ENCODE measurements around the gene MECP2.

The MECP2 gene

GRCh38 chrX:153999359-154000037, 98.0 kb downstream of the MECP2 start:
- TF ChIP-seq REST (IDR thresholded peaks at IDR 0.05; ENCODE audit: insufficient read depth in 1 of 2, low read depth in 2 of 2, low read length in 2 of 2) (no peak), SIN3A (IDR thresholded peaks at IDR 0.05; ENCODE audit: borderline replicate concordance, insufficient read depth, low read length) (no peak), TAF1 (IDR thresholded peaks at IDR 0.05; ENCODE audit: borderline replicate concordance, insufficient read depth, low read length) (no peak), FOXP2 (optimal IDR thresholded peaks at IDR 0.05; ENCODE audit: borderline replicate concordance, extremely low read depth, extremely low read length, insufficient read depth) (no peak), POLR2AphosphoS5 (IDR thresholded peaks at IDR 0.05; ENCODE audit: low read depth, low read length) (no peak)

- TF ChIP-seq POLR2AphosphoS5 (IDR thresholded peaks at IDR 0.05; ENCODE audit: low read depth, low read length) (no peak), REST (IDR thresholded peaks at IDR 0.05; ENCODE audit: insufficient read depth in 1 of 2, low read depth in 2 of 2, low read length in 2 of 2) (no peak), SIN3A (IDR thresholded peaks at IDR 0.05; ENCODE audit: borderline replicate concordance, insufficient read depth, low read length) (no peak), FOXP2 (optimal IDR thresholded peaks at IDR 0.05; ENCODE audit: borderline replicate concordance, extremely low read depth, extremely low read length, insufficient read depth) (no peak), TAF1 (IDR thresholded peaks at IDR 0.05; ENCODE audit: borderline replicate concordance, insufficient read depth, low read length) (no peak)
Observed at GRCh38 chrX:153995504-153995903, 102.0 kb downstream of the MECP2 start.

DNA sequence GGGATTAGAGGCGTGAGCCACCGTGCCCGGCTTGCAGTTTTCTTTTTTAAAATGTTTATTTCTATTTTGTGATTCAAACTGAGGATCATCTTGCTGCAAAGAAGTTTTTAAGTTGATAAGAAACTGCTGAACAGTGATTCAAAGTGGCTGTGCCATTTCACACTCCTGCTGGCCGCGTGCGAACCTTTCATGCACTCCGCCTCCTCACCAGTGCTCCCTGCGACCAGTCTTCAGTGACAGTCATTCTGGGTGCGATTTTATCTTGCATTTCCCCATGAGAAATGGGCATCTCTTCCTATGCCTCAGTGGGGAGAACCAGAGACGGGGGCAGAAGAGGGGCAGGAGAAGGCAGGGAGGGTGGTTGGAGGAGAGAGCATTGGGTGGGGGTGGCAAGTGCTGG, 103.5 kb downstream of the MECP2 start:
- TF ChIP-seq TAF1 (IDR thresholded peaks at IDR 0.05; ENCODE audit: borderline replicate concordance, insufficient read depth, low read length) (no peak), REST (IDR thresholded peaks at IDR 0.05; ENCODE audit: insufficient read depth in 1 of 2, low read depth in 2 of 2, low read length in 2 of 2) (no peak), SIN3A (IDR thresholded peaks at IDR 0.05; ENCODE audit: borderline replicate concordance, insufficient read depth, low read length) (no peak), FOXP2 (optimal IDR thresholded peaks at IDR 0.05; ENCODE audit: borderline replicate concordance, extremely low read depth, extremely low read length, insufficient read depth) (no peak)

DNA sequence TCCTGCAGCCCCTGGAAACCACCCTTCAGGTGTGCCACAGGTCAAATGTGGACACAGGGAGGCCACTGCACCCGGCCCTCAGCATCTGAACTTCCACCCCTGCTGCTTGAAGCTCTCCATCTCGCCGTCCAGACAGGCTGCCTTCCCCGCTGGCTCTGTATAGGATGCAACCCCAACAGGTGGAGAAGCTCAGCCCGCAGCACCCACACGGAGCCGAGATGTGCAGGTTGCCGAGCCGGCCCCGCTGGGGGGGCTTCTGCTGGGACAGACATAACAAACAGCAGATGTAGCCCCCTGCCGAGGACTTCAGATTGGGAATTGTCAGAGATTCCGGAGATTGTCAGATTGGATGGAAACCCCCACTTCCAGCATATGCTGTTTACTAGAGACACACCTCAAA, 104.4 kb downstream of the MECP2 start:
- TF ChIP-seq SIN3A (IDR thresholded peaks at IDR 0.05; ENCODE audit: borderline replicate concordance, insufficient read depth, low read length) = no peak
- TF ChIP-seq POLR2AphosphoS5 (IDR thresholded peaks at IDR 0.05; ENCODE audit: low read depth, low read length) = no peak
- TF ChIP-seq FOXP2 (optimal IDR thresholded peaks at IDR 0.05; ENCODE audit: borderline replicate concordance, extremely low read depth, extremely low read length, insufficient read depth) = no peak
- no peak for TF ChIP-seq REST (IDR thresholded peaks at IDR 0.05; ENCODE audit: insufficient read depth in 1 of 2, low read depth in 2 of 2, low read length in 2 of 2)
- no peak for TF ChIP-seq TAF1 (IDR thresholded peaks at IDR 0.05; ENCODE audit: borderline replicate concordance, insufficient read depth, low read length)

Data from PFSK-1 (cell line).